Upper lobe of left lung (tissue), 4 donors: ENCODE results near the gene RDH13.

Experiments
- CTCF ChIP-seq, 6 experiments: fragments of 450-650 bp in 4 of 6; fragments of 200-600 bp in 2 of 6; sonication (generic) in 2 of 6; IDR thresholded peaks; one replicate each; pipeline ENCODE4 v1.5.1; 2016 to 2019; ENCODE audit warnings: antibody characterized with exemption in 6 of 6
- POLR2AphosphoS5 ChIP-seq, 2 donors: sonication (generic); formaldehyde crosslinking; IDR thresholded peaks; one replicate each; pipeline ENCODE4 v1.5.1; 2017; ENCODE audit warnings: antibody characterized with exemption in 2 of 2

- TF ChIP-seq CTCF (IDR thresholded peaks at IDR 0.05) (no peak), POLR2AphosphoS5 (IDR thresholded peaks at IDR 0.05) (no peak)
Observed at GRCh38 chr19:55024111-55024510, 38.8 kb downstream of the RDH13 start.
